K562 (cell line): ENCODE results near the gene RND1. TPM values are rescaled to one million over a fixed set of nuclear protein-coding genes. Genes with fewer than 3 reads are reported as not detected.

ENCODE experiments used
- ATAC-seq: fragments of 200-7000 bp; cut with Tn5 transposase; 3 replicates; pipeline ENCODE4 v1.9.1; 2020; ENCODE audit warnings: moderate library complexity
- BruUV-seq: library from RNA; stranded (reverse); fragments of 400-500 nt; replicated peaks from 2 replicates; lab custom pipeline; 2021; lab: Mats Ljungman, UMichigan
- CTCF ChIA-PET: fragments of 300-600 bp; formaldehyde crosslinking; extraction: SDS; loops from one replicate; lab custom pipeline; 2021; ENCODE audit warnings: low intra/inter-chr PET ratio; lab: Yijun Ruan, JAX
- POLR2A ChIA-PET: fragments of 300-600, 350-650 bp; sonication (Branson Sonifier 250); formaldehyde crosslinking; extraction: SDS; loops from one replicate; lab custom pipeline; 2021; ENCODE audit warnings: antibody characterized with exemption, inconsistent platforms; lab: Yijun Ruan, JAX
- DNase-seq, 4 experiments: peaks; one replicate each; pipeline versions ENCODE4 v3.0.0 to v3.0.0-alpha.2; 2011 to 2018; ENCODE audit warnings: low spot score in 3 of 4, mixed read lengths in 3 of 4; ENCODE audit errors: extremely low read depth in 1 of 4
- FAIRE-seq: peaks from 2 replicates; lab custom pipeline; 2011; peaks lifted over from hg19 to GRCh38; lab: Jason Lieb, UNC
- H2AFZ ChIP-seq: 2 replicates; pipeline ENCODE4 v1.6.0; 2011; ENCODE audit warnings: low read depth, low read length, control low read depth, inconsistent platforms
- H3K27ac ChIP-seq: fragments of 200-600 bp; 3 replicates; pipeline ENCODE4 v1.8.0; 2011; ENCODE audit warnings: low read depth, mild to moderate bottlenecking, control low read depth, inconsistent platforms, low read length, moderate library complexity, mixed read lengths; ENCODE audit errors: extremely low read depth
- H3K27me3 ChIP-seq, 2 experiments: fragments of 300-600 bp in 1 of 2; 2 replicates in 1 of 2; 3 replicates in 1 of 2; pipeline versions ENCODE4 v1.6.0 to v1.8.0; 2011; ENCODE audit warnings: inconsistent platforms in 2 of 2, low read length in 2 of 2, mild to moderate bottlenecking in 1 of 2, mixed read lengths in 1 of 2, moderate library complexity in 1 of 2; ENCODE audit not compliant: control insufficient read depth in 2 of 2, insufficient read depth in 2 of 2
- H3K36me3 ChIP-seq: fragments of 300-600 bp; 3 replicates; pipeline ENCODE4 v1.8.0; 2011; ENCODE audit warnings: mild to moderate bottlenecking, low read length, inconsistent platforms; ENCODE audit not compliant: control insufficient read depth, insufficient read depth
- H3K4me1 ChIP-seq, 2 experiments: fragments of 200-600 bp in 1 of 2; replicated peaks in 1 of 2; 2 replicates in 1 of 2; 3 replicates in 1 of 2; pipeline versions ENCODE4 v1.5.1 to v1.8.0; 2011; ENCODE audit warnings: inconsistent platforms in 2 of 2, low read length in 2 of 2, mild to moderate bottlenecking in 1 of 2, mixed read lengths in 1 of 2, moderate library complexity in 1 of 2; ENCODE audit not compliant: control insufficient read depth in 2 of 2, insufficient read depth in 2 of 2
- H3K4me2 ChIP-seq: 2 replicates; pipeline ENCODE4 v1.6.1; 2011; ENCODE audit warnings: low read length, control low read depth, inconsistent platforms, mixed read lengths; ENCODE audit not compliant: insufficient read depth
- H3K4me3 ChIP-seq: fragments of 200-600 bp; sonication (generic), shearing (Covaris generic); 2 replicates; pipeline ENCODE4 v1.5.1; 2016; ENCODE audit warnings: control low read depth, inconsistent platforms
- H3K79me2 ChIP-seq: fragments of 200-600 bp; 3 replicates; pipeline ENCODE4 v1.8.0; 2011; ENCODE audit warnings: low read length, inconsistent platforms; ENCODE audit not compliant: control insufficient read depth, insufficient read depth
- H3K9ac ChIP-seq, 2 experiments: 2 replicates each; pipeline versions ENCODE4 v1.6.0 to v1.6.1; 2011; ENCODE audit warnings: low read depth in 2 of 2, low read length in 2 of 2, control low read depth in 1 of 2, inconsistent platforms in 1 of 2, mild to moderate bottlenecking in 1 of 2, mixed read lengths in 1 of 2; ENCODE audit not compliant: insufficient read depth in 1 of 2
- H3K9me1 ChIP-seq: one replicate; pipeline ENCODE4 v1.6.0; 2011; ENCODE audit warnings: inconsistent platforms, mild to moderate bottlenecking, low read length, moderate library complexity; ENCODE audit not compliant: control insufficient read depth, insufficient read depth
- H3K9me3 ChIP-seq: replicated peaks from 2 replicates; pipeline ENCODE4 v1.5.1; 2011; ENCODE audit warnings: low read depth, low read length, inconsistent platforms; ENCODE audit not compliant: control insufficient read depth, insufficient read depth
- H4K20me1 ChIP-seq: replicated peaks from 2 replicates; pipeline ENCODE4 v1.6.1; 2011; ENCODE audit warnings: low read length, inconsistent platforms, mixed read lengths; ENCODE audit not compliant: control insufficient read depth, insufficient read depth
- ATF3 ChIP-seq, 2 experiments: fragments of 450-650 bp in 1 of 2; sonication (generic) in 1 of 2; formaldehyde crosslinking in 1 of 2; IDR thresholded peaks in 1 of 2; conservative IDR thresholded peaks in 1 of 2; 2 replicates each; pipeline versions ENCODE4 v1.6.1 to v1.8.1; 2016 to 2023; ENCODE audit warnings: mild to moderate bottlenecking in 2 of 2, moderate library complexity in 2 of 2, inconsistent platforms in 1 of 2, missing genetic modification reagents in 1 of 2
- DPF2 ChIP-seq: fragments of 450-650 bp; IDR thresholded peaks from 2 replicates; pipeline ENCODE4 v1.6.1; 2016
- ELK1 ChIP-seq: sonication (generic); formaldehyde crosslinking; IDR thresholded peaks from 2 replicates; pipeline ENCODE4 v1.8.1; 2022; ENCODE audit warnings: missing genetic modification reagents
- KAT2B ChIP-seq: IDR thresholded peaks from one replicate; pipeline ENCODE4 v1.6.1; 2012; ENCODE audit warnings: low read depth, mild to moderate bottlenecking, control low read depth, inconsistent platforms, low read length, moderate library complexity
- MECOM ChIP-seq: fragments of 250-450 bp; sonication (Bioruptor Pico); IDR thresholded peaks from 2 replicates; pipeline ENCODE4 v1.8.0; 2022; ENCODE audit warnings: inconsistent platforms
- POLR2AphosphoS2 ChIP-seq: IDR thresholded peaks from 2 replicates; pipeline ENCODE4 v1.6.1; 2012; ENCODE audit warnings: low read length, improper control_type of control experiment
- POLR3A ChIP-seq: IDR thresholded peaks from 2 replicates; pipeline ENCODE4 v1.6.1; 2011; ENCODE audit warnings: borderline replicate concordance, mild to moderate bottlenecking, moderate library complexity; ENCODE audit not compliant: insufficient read length, insufficient read depth; ENCODE audit errors: extremely low read depth
- SPI1 ChIP-seq: IDR thresholded peaks from 2 replicates; pipeline ENCODE4 v1.6.1; 2011; ENCODE audit warnings: low read depth, low read length, control low read depth, borderline replicate concordance
- SRSF1 ChIP-seq: fragments of 200-400 bp; formaldehyde crosslinking; IDR thresholded peaks from 2 replicates; pipeline ENCODE4 v1.6.1; 2017; ENCODE audit warnings: mild to moderate bottlenecking, low read depth, low read length, moderate library complexity
- TFE3 ChIP-seq: fragments of 450-650 bp; formaldehyde crosslinking; IDR thresholded peaks from 2 replicates; pipeline ENCODE4 v1.4.0; 2020; ENCODE audit warnings: mild to moderate bottlenecking, mixed read lengths
- TOE1 ChIP-seq, 2 experiments: fragments of 450-650 bp in 1 of 2; sonication (generic) in 1 of 2; formaldehyde crosslinking in 1 of 2; IDR thresholded peaks; 2 replicates each; pipeline versions ENCODE4 v1.7.1 to v1.8.0; 2016 to 2022; ENCODE audit warnings: borderline replicate concordance in 2 of 2, mild to moderate bottlenecking in 2 of 2, antibody characterized with exemption in 1 of 2, inconsistent platforms in 1 of 2, low read depth in 1 of 2, missing genetic modification reagents in 1 of 2, moderate library complexity in 1 of 2
- U2AF1 ChIP-seq: fragments of 200-400 bp; formaldehyde crosslinking; optimal IDR thresholded peaks from 2 replicates; pipeline ENCODE3; 2017; ENCODE audit warnings: mild to moderate bottlenecking, low read depth, low read length, moderate library complexity
- ZNF232 ChIP-seq: sonication (generic); formaldehyde crosslinking; IDR thresholded peaks from 2 replicates; pipeline ENCODE4 v1.8.0; 2022; ENCODE audit warnings: mild to moderate bottlenecking, missing genetic modification reagents
- ZNF584 ChIP-seq: fragments of 200-800 bp; sonication (Bioruptor generic); IDR thresholded peaks from 2 replicates; pipeline ENCODE4 v1.6.1; 2016; ENCODE audit warnings: low read depth, mild to moderate bottlenecking, missing genetic modification characterization, missing compliant biosample characterization
- ZNF76 ChIP-seq: fragments of 250-450 bp; sonication (Bioruptor Pico); IDR thresholded peaks from 2 replicates; pipeline ENCODE4 v1.4.0; 2020; ENCODE audit warnings: mild to moderate bottlenecking, moderate library complexity, borderline replicate concordance
- WGBS: fragments of 100-300 bp; shearing (Covaris generic); methylation state at CpG from one replicate; pipeline ENCODE4 v1.1.6; 2016; ENCODE audit warnings: low coverage, mixed read lengths; ENCODE audit not compliant: insufficient coverage; ENCODE audit errors: missing lambda C conversion rate; 5-methylcytosine and 5-hydroxymethylcytosine counted together
- in situ Hi-C: fragments of 300-500 bp; cut with MboI; formaldehyde crosslinking; loops from 4 replicates; pipeline ENCODE4 v1.15.0; 2018; ENCODE audit warnings: inconsistent platforms, mixed read lengths
- intact Hi-C: fragments of 100-400 bp; cut with micrococcal nuclease; formaldehyde crosslinking; loops from 2 replicates; pipeline ENCODE4 v1.14.2; 2022
- polyA plus RNA-seq, 8 experiments: library from polyadenylated mRNA; depleted of rRNA in 4 of 8; stranded (reverse) in 5 of 8; unstranded in 3 of 8; fragments of >200 nt; fragmentation: Nextera tagmentation in 2 of 8; fragmentation: Illumina TruSeq in 1 of 8; extraction: Ambion mirVana in 2 of 8; extraction: Trizol in 1 of 8; gene quantifications; 2 replicates each; pipeline versions ENCODE4 v1.2.1 to v1.2.3, GENCODE V29; 2011 to 2014; ENCODE audit warnings: inconsistent platforms in 1 of 8, missing spikeins in 1 of 8
- total RNA-seq, 7 experiments: library from RNA; depleted of rRNA in 6 of 7; stranded (reverse); fragments of >200 nt in 6 of 7; fragmentation: Illumina TruSeq in 2 of 7; extraction: Trizol in 2 of 7; gene quantifications; 2 replicates each; pipeline versions ENCODE4 v1.2.1 to v1.2.3, GENCODE V29; 2011 to 2021; ENCODE audit warnings: low replicate concordance in 1 of 7

The RND1 gene
- total and polyA plus RNA-seq, 9 of the 15 experiments (the other 6 are each of a cell fraction or from before 2014, with no cell fraction given), result 0.18 to 0.78 (median 0.58) TPM; not detected in 2

GRCh38 chr12:48815126-48816110 lies 50.3 kb downstream of the RND1 start:
- 2% methylated on average over 30 of the region's 54 CpGs for WGBS
- peak; percentile 84 for ATAC-seq
- Histone ChIP-seq H3K27ac (peak overlapping the region; percentile 61), H3K9ac (peak overlapping the region; percentile 79 to 91), H3K4me1 (peaks cover 4 to 38% of the 10 kb centered on the region in 2 experiments; a peak in 3 of 5 replicates), H3K79me2 (no peaks in the 10 kb centered on the region), H2AFZ (peak overlapping the region; percentile 99), H3K27me3 (peaks cover 0 to 24% of the 10 kb centered on the region in 2 experiments; a peak in 2 of 5 replicates), H3K9me3 (no peaks in the 10 kb centered on the region), H3K4me3 (peak overlapping the region; percentile 65), H4K20me1 (0 out of 2 replicates have a peak, but pooled peaks cover 3% of the 10 kb centered on the region), H3K4me2 (peak overlapping the region; percentile 84), H3K36me3 (no peaks in the 10 kb centered on the region), H3K9me1 (no peaks in the 10 kb centered on the region)
- ChIA-PET CTCF (interaction anchor here (0.6 to 2.1 kb wide), 4 partner anchors 62 to 204 kb away, joined by 3 to 9 read pairs (median 4); no protein-coding TSS in a partner anchor), POLR2A (interaction anchor here (0.6 to 1.4 kb wide), 11 partner anchors 8 to 1406 kb away, joined by 3 to 6 read pairs (median 4); partner anchors contain the start of gene RND1)
- intact Hi-C loops, result loop anchor here (2.0 kb wide), 2 partner anchors 37 to 75 kb away; partner anchors contain the start of gene DDX23
- BruUV-seq, result TSS peak; percentile 46
- in situ Hi-C loops, result no loop called here
- peak; percentile 94 for FAIRE-seq
- peak; percentile 79 to 91 (median 82) for DNase-seq
- TF ChIP-seq ZNF76 (CRISPR knock-in tag), result no peak
- TF ChIP-seq ZNF584 (CRISPR knock-in tag), result no peak
- no peak for TF ChIP-seq SRSF1
- no peak for TF ChIP-seq ATF3 (IDR thresholded peaks at IDR 0.05)
- TF ChIP-seq ATF3 (CRISPR knock-in tag; conservative IDR thresholded peaks at IDR 0.05), result no peak
- TF ChIP-seq U2AF1, result no peak
- no peak for TF ChIP-seq ZNF232 (CRISPR knock-in tag)
- TF ChIP-seq POLR3A, result no peak
- no peak for TF ChIP-seq POLR2AphosphoS2
- TF ChIP-seq TFE3 (CRISPR knock-in tag), result no peak
- TF ChIP-seq ELK1, result no peak
- TF ChIP-seq TOE1 (IDR thresholded peaks at IDR 0.05; ENCODE audit: borderline replicate concordance), result peak; percentile 54; the same call in 1 of the 2 replicates
- TF ChIP-seq TOE1 (CRISPR knock-in tag; IDR thresholded peaks at IDR 0.05; ENCODE audit: borderline replicate concordance, low read depth), result no peak
- TF ChIP-seq SPI1, result peak; percentile 57; the same call in 1 of the 2 replicates
- TF ChIP-seq KAT2B, result no peak
- peak; percentile 64 for TF ChIP-seq DPF2
- TF ChIP-seq MECOM (CRISPR knock-in tag), result 0 out of 2 replicates have a peak, but pooled peaks have one; percentile 36
